Astrocyte (in vitro differentiated cells and primary cell): ENCODE data around the gene TRAPPC10. TPM values are rescaled to one million over a fixed set of nuclear protein-coding genes. Genes with fewer than 3 reads are reported as not detected.

Experiments
- DNase-seq: peaks from one replicate; pipeline ENCODE4 v3.0.0-alpha.2; 2010; ENCODE audit warnings: low read depth
- FAIRE-seq: peaks from 2 replicates; lab custom pipeline; 2011; peaks lifted over from hg19 to GRCh38; lab: Jason Lieb, UNC
- H2AFZ ChIP-seq: 2 replicates; pipeline ENCODE4 v1.6.0; 2012; ENCODE audit warnings: low read depth, low read length, inconsistent platforms
- H3K27ac ChIP-seq: 2 replicates; pipeline ENCODE4 v1.5.1; 2011; ENCODE audit warnings: low read depth, low read length, inconsistent platforms
- H3K27me3 ChIP-seq: 2 replicates; pipeline ENCODE4 v1.6.0; 2011; ENCODE audit warnings: low read length, inconsistent platforms; ENCODE audit not compliant: insufficient read depth
- H3K36me3 ChIP-seq: 2 replicates; pipeline ENCODE4 v1.5.1; 2011; ENCODE audit warnings: low read length, inconsistent platforms; ENCODE audit not compliant: insufficient read depth
- H3K4me1 ChIP-seq: 2 replicates; pipeline ENCODE4 v1.5.1; 2011; ENCODE audit warnings: low read length, inconsistent platforms; ENCODE audit not compliant: insufficient read depth
- H3K4me2 ChIP-seq: 2 replicates; pipeline ENCODE4 v1.6.0; 2012; ENCODE audit warnings: low read length, inconsistent platforms
- H3K4me3 ChIP-seq: 2 replicates; pipeline ENCODE4 v1.5.1; 2011; ENCODE audit warnings: low read depth, mild to moderate bottlenecking, low read length, inconsistent platforms; ENCODE audit not compliant: insufficient read depth
- H3K79me2 ChIP-seq: 2 replicates; pipeline ENCODE4 v1.6.0; 2012; ENCODE audit warnings: mild to moderate bottlenecking, low read length, inconsistent platforms; ENCODE audit not compliant: insufficient read depth
- H3K9ac ChIP-seq: 2 replicates; pipeline ENCODE4 v1.6.0; 2012; ENCODE audit warnings: mild to moderate bottlenecking, low read length, inconsistent platforms
- H3K9me3 ChIP-seq: 2 replicates; pipeline ENCODE4 v1.5.1; 2012; ENCODE audit warnings: low read depth, mild to moderate bottlenecking, low read length, inconsistent platforms; ENCODE audit not compliant: insufficient read depth
- H4K20me1 ChIP-seq: 2 replicates; pipeline ENCODE4 v1.6.0; 2012; ENCODE audit warnings: low read length, inconsistent platforms; ENCODE audit not compliant: insufficient read depth
- H3K27ac Mint-ChIP-seq: one replicate; pipeline ENCODE4 v1.8.0; 2021; ENCODE audit warnings: mild to moderate bottlenecking, mixed read lengths; ENCODE audit not compliant: unreplicated experiment
- H3K27me3 Mint-ChIP-seq: one replicate; pipeline ENCODE4 v1.8.0; 2021; ENCODE audit warnings: low read depth, mixed read lengths; ENCODE audit not compliant: unreplicated experiment
- H3K36me3 Mint-ChIP-seq: one replicate; pipeline ENCODE4 v1.8.0; 2021; ENCODE audit warnings: low read depth, mixed read lengths; ENCODE audit not compliant: unreplicated experiment
- H3K4me1 Mint-ChIP-seq: one replicate; pipeline ENCODE4 v1.8.0; 2021; ENCODE audit warnings: low read depth, mixed read lengths; ENCODE audit not compliant: unreplicated experiment
- H3K4me3 Mint-ChIP-seq: one replicate; pipeline ENCODE4 v1.8.0; 2021; ENCODE audit warnings: mild to moderate bottlenecking, moderate library complexity, mixed read lengths; ENCODE audit not compliant: unreplicated experiment
- H3K9me3 Mint-ChIP-seq: one replicate; pipeline ENCODE4 v1.8.0; 2021; ENCODE audit warnings: mild to moderate bottlenecking, mixed read lengths; ENCODE audit not compliant: unreplicated experiment
- EZH2 ChIP-seq: IDR thresholded peaks from 2 replicates; pipeline ENCODE4 v1.6.1; 2012; ENCODE audit warnings: mild to moderate bottlenecking, low read length, inconsistent platforms; ENCODE audit not compliant: insufficient read depth
- total RNA-seq: library from RNA; stranded (reverse); gene quantifications from 2 replicates; pipeline ENCODE4 v1.2.1, GENCODE V29; 2021
- TF ChIP-seq, protein P1 (sequence below): IDR thresholded peaks from 2 replicates; pipeline ENCODE4 v1.5.1; 2011; ENCODE audit warnings: low read depth, mild to moderate bottlenecking, inconsistent platforms, low read length, moderate library complexity; ENCODE audit not compliant: insufficient read depth

TRAPPC10 gene
- total RNA-seq, 1 donor from 2014 or later = 45.7 TPM

- Histone ChIP-seq H3K79me2 (no peaks in the 10 kb centered on the region), H4K20me1 (no peaks in the 10 kb centered on the region), H3K4me1 (no peaks in the 10 kb centered on the region), H3K4me3 (no peak overlapping the region), H3K9me3 (no peaks in the 10 kb centered on the region), H3K27me3 (no peaks in the 10 kb centered on the region), H2AFZ (no peak overlapping the region), H3K4me2 (no peak overlapping the region), H3K27ac (no peak overlapping the region), H3K36me3 (no peaks in the 10 kb centered on the region), H3K9ac (no peak overlapping the region)
- H3K36me3 Mint-ChIP-seq = peaks cover 13% of the 10 kb centered on the region
- H3K27me3 Mint-ChIP-seq = no peaks in the 10 kb centered on the region
- no peaks in the 10 kb centered on the region for H3K4me1 Mint-ChIP-seq
- H3K4me3 Mint-ChIP-seq = no peak overlapping the region
- no peaks in the 10 kb centered on the region for H3K9me3 Mint-ChIP-seq
- no peak overlapping the region for H3K27ac Mint-ChIP-seq
- DNase-seq = no peak
- TF ChIP-seq EZH2 = no peak
- no peak for FAIRE-seq
These were observed 43.0 kb upstream of the TRAPPC10 start for GRCh38 chr21:43969115-43969444.

DNA sequence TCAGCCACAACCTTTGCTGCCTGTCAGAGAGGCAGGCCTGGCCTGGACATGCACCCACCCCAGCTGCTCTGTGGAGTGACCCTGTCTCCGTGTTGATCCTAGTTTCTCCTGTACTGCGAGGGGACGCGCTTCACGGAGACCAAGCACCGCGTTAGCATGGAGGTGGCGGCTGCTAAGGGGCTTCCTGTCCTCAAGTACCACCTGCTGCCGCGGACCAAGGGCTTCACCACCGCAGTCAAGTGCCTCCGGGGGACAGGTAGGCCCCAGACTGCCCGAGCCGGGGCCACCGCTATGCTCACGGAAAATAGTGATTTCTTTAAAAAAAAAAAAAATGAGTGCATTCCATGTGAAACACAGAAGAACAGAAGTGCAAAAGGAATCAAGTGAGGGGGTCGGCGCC, 41.6 kb upstream of the TRAPPC10 start:
- H3K27ac Mint-ChIP-seq = no peak overlapping the region
- H3K4me1 Mint-ChIP-seq = no peaks in the 10 kb centered on the region
- no peaks in the 10 kb centered on the region for H3K27me3 Mint-ChIP-seq
- Histone ChIP-seq H2AFZ (no peak overlapping the region), H3K9me3 (no peaks in the 10 kb centered on the region), H3K36me3 (no peaks in the 10 kb centered on the region), H3K27me3 (no peaks in the 10 kb centered on the region), H3K4me2 (no peak overlapping the region), H3K9ac (no peak overlapping the region), H3K4me3 (no peak overlapping the region), H3K4me1 (peaks cover 4% of the 10 kb centered on the region), H4K20me1 (peaks cover 8% of the 10 kb centered on the region), H3K27ac (no peak overlapping the region), H3K79me2 (no peaks in the 10 kb centered on the region)
- no peaks in the 10 kb centered on the region for H3K9me3 Mint-ChIP-seq
- no peak for FAIRE-seq
- no peak overlapping the region for H3K4me3 Mint-ChIP-seq
- peaks cover 13% of the 10 kb centered on the region for H3K36me3 Mint-ChIP-seq
- DNase-seq = no peak
- TF ChIP-seq, protein P1, sequence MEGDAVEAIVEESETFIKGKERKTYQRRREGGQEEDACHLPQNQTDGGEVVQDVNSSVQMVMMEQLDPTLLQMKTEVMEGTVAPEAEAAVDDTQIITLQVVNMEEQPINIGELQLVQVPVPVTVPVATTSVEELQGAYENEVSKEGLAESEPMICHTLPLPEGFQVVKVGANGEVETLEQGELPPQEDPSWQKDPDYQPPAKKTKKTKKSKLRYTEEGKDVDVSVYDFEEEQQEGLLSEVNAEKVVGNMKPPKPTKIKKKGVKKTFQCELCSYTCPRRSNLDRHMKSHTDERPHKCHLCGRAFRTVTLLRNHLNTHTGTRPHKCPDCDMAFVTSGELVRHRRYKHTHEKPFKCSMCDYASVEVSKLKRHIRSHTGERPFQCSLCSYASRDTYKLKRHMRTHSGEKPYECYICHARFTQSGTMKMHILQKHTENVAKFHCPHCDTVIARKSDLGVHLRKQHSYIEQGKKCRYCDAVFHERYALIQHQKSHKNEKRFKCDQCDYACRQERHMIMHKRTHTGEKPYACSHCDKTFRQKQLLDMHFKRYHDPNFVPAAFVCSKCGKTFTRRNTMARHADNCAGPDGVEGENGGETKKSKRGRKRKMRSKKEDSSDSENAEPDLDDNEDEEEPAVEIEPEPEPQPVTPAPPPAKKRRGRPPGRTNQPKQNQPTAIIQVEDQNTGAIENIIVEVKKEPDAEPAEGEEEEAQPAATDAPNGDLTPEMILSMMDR = no peak
- no peak for TF ChIP-seq EZH2

DNA sequence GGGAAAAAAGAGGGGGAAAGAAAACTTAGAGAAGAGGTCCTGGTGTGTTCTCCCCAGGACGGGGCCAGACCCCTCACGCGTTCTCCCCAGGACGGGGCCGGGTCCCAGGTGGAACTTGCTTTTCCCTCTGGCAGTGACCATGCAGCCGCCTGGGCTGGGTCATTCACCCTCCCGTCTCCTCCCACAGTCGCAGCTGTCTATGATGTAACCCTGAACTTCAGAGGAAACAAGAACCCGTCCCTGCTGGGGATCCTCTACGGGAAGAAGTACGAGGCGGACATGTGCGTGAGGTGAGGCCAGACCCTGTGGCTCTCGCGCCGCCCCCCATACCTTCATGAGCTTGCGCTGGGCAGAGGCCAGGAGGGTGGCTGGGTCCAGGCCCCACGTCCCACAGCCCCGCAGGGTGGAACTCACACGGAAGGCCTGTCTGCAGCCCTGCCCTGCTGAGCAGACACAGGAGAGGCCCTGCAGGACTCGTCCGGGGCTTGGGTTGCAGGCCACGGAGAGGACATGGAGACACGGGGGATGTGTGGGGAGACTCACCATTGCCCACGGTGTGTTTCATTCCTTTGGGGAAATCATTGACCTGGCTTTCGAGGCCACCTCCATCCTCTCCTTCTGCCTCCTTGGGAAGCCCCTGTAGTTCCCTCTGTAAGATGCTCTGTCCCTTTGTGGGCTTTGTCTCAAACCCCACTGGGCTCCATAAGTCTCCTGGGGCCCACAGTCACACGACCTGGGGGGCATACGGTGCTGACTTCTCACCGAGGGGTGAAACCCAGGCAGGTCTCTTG, 40.7 kb upstream of the TRAPPC10 start:
- no peak for FAIRE-seq
- no peak overlapping the region for H3K4me3 Mint-ChIP-seq
- H3K4me1 Mint-ChIP-seq = no peaks in the 10 kb centered on the region

More for the DNA sequence above, 40.7 kb upstream of the TRAPPC10 start:
- Mint-ChIP-seq H3K27me3 (no peaks in the 10 kb centered on the region), H3K9me3 (no peaks in the 10 kb centered on the region), H3K36me3 (peaks cover 13% of the 10 kb centered on the region), H3K27ac (no peak overlapping the region)
- Histone ChIP-seq H3K36me3 (no peaks in the 10 kb centered on the region), H4K20me1 (peaks cover 8% of the 10 kb centered on the region), H3K9ac (no peak overlapping the region), H3K4me2 (no peak overlapping the region), H2AFZ (no peak overlapping the region), H3K27me3 (no peaks in the 10 kb centered on the region), H3K79me2 (no peaks in the 10 kb centered on the region), H3K27ac (no peak overlapping the region), H3K4me1 (peaks cover 4% of the 10 kb centered on the region), H3K4me3 (no peak overlapping the region), H3K9me3 (no peaks in the 10 kb centered on the region)
- no peak for TF ChIP-seq EZH2
- TF ChIP-seq, protein P1 = no peak
- DNase-seq = no peak
